Right renal pelvis (tissue), 4 donors: ENCODE results near the gene FAM200A. TPM values are rescaled to one million over a fixed set of nuclear protein-coding genes. Genes with fewer than 3 reads are reported as not detected.
"Not testable (repeated sequence)": the region's sequence is repeated elsewhere in the genome, so short reads cannot be mapped to it uniquely, and the experiment has no call there.

ENCODE experiments used
- DNase-seq, 4 donors: peaks; one replicate each; pipeline ENCODE4 v3.0.0-alpha.2; 2013; ENCODE audit warnings: low read depth in 4 of 4, low spot score in 3 of 4, missing footprints in 1 of 4
- polyA plus RNA-seq, 4 donors: library from polyadenylated mRNA; unstranded; fragments of 120-200 nt; gene quantifications; one replicate each; pipeline ENCODE4 v1.2.1, GENCODE V29; 2013; ENCODE audit not compliant: insufficient read length in 4 of 4

The FAM200A gene
- polyA plus RNA-seq, 4 donors, result 15.8 to 18.3 (median 17.4) TPM

- peak; percentile 94 to 99 (median 97) for DNase-seq
Observed at GRCh38 chr7:99504603-99505323, 47.2 kb downstream of the FAM200A start, which contains the start of gene ZKSCAN5. Gene ZKSCAN5 (plus strand): TSS chr7:99504662. CDS start chr7:99506045, 1,383 bp downstream.

- DNase-seq, result peak in 1 of 4 donors; percentile 97
Observed at GRCh38 chr7:99504281-99504602, 47.7 kb downstream of the FAM200A start.

GRCh38 chr7:99501236-99501635 lies 50.7 kb downstream of the FAM200A start:
- not testable (repeated sequence) for DNase-seq

GRCh38 chr7:99500637-99501009 lies 51.3 kb downstream of the FAM200A start:
- no peak for DNase-seq

GRCh38 chr7:99499721-99500636 lies 51.9 kb downstream of the FAM200A start, which contains the start of gene ZNF394:
Gene ZNF394 (minus strand): TSS chr7:99500281. CDS start chr7:99500093, 188 bp downstream.
- peak; percentile 84 to 92 (median 88) for DNase-seq

GRCh38 chr7:99499371-99499720 lies 52.6 kb downstream of the FAM200A start:
- DNase-seq, result no peak

GRCh38 chr7:99498546-99498944 lies 53.4 kb downstream of the FAM200A start:
- no peak for DNase-seq

- DNase-seq, result no peak
Observed at GRCh38 chr7:99497766-99498545, 54.0 kb downstream of the FAM200A start.

Other genes with a start within 250 kb of the FAM200A start
- 100 to 1,000 TPM; 112 to 122 (median 116) TPM for gene ARPC1A, start 226.2 kb downstream of the FAM200A start, polyA plus RNA-seq
- 10 to 100 TPM; 30.6 to 42.7 (median 32.5) TPM for gene ARPC1B, start 177.4 kb downstream of the FAM200A start, polyA plus RNA-seq
- gene PDAP1, start 143.5 kb downstream of the FAM200A start, polyA plus RNA-seq, result 100 to 1,000 TPM; 132 to 154 (median 134) TPM
- gene BUD31, start 143.1 kb downstream of the FAM200A start, polyA plus RNA-seq, result 100 to 1,000 TPM; 113 to 123 (median 118) TPM
- gene PTCD1, start 113.3 kb downstream of the FAM200A start, polyA plus RNA-seq, result 1 to 10 TPM; 3.7 to 6.1 (median 4.5) TPM
- 10 to 100 TPM; 30.3 to 31.5 (median 30.5) TPM for gene CPSF4, start 113.2 kb downstream of the FAM200A start, polyA plus RNA-seq
- gene ATP5MF, start 85.9 kb downstream of the FAM200A start, polyA plus RNA-seq, result 100 to 1,000 TPM; 400 to 442 (median 427) TPM
- gene ZNF789, start 79.2 kb downstream of the FAM200A start, polyA plus RNA-seq, result 10 to 100 TPM; 23.1 to 31.5 (median 24.2) TPM
- gene ZNF394, start 51.8 kb downstream of the FAM200A start, polyA plus RNA-seq, result 10 to 100 TPM; 14.0 to 15.3 (median 14.4) TPM
- gene ZKSCAN5, start 47.5 kb downstream of the FAM200A start, polyA plus RNA-seq, result 10 to 100 TPM; 14.4 to 16.6 (median 16.3) TPM
- gene ZNF655, start 6.5 kb upstream of the FAM200A start, polyA plus RNA-seq, result 10 to 100 TPM; 65.7 to 81.6 (median 73.6) TPM
- 1 to 10 TPM; 1.5 to 2.8 (median 2.4) TPM for gene TMEM225B, start 46.2 kb upstream of the FAM200A start, polyA plus RNA-seq
- gene ZSCAN25, start 64.8 kb upstream of the FAM200A start, polyA plus RNA-seq, result 10 to 100 TPM; 18.2 to 20.9 (median 19.6) TPM
- 1 to 10 TPM; 1.2 to 2.0 (median 1.3) TPM for gene CYP3A5, start 127.9 kb upstream of the FAM200A start, polyA plus RNA-seq
- gene CYP3A7, start 183.1 kb upstream of the FAM200A start, polyA plus RNA-seq, result 1 to 10 TPM in 1 of 4 donors, under 1 TPM in 3; 0.28 to 1.2 (median 0.43) TPM
- under 1 TPM; 0.17 to 0.21 (median 0.18) TPM for gene CYP3A4, start 232.1 kb upstream of the FAM200A start, polyA plus RNA-seq